T-cell (primary cell): ENCODE measurements around the gene D2HGDH. TPM values are rescaled to one million over a fixed set of nuclear protein-coding genes. Genes with fewer than 3 reads are reported as not detected.

ENCODE experiments used
- ATAC-seq, 4 experiments: fragments of 200-7000 bp in 3 of 4; fragments of 150-1000 bp in 1 of 4; cut with Tn5 transposase; replicated peaks in 1 of 4; 1 replicate in 3 of 4; 2 replicates in 1 of 4; pipeline ENCODE4 v1.10.0; 2021; ENCODE audit warnings: moderate library complexity in 3 of 4, mild to moderate bottlenecking in 2 of 4, moderate number of reproducible peaks in 1 of 4
- CTCF ChIA-PET, 2 donors: fragments of 300-600 bp; sonication (Branson Sonifier 250); formaldehyde crosslinking; loops; one replicate each; lab custom pipeline; 2022; ENCODE audit warnings: antibody characterized with exemption in 2 of 2; lab: Charles Lee
- POLR2A ChIA-PET, 2 donors: fragments of 300-600 bp; sonication (Branson Sonifier 250); formaldehyde crosslinking; loops; one replicate each; lab custom pipeline; 2022; ENCODE audit warnings: antibody characterized with exemption in 2 of 2; lab: Charles Lee
- DNase-seq, 35 experiments: peaks; one replicate each; pipeline versions ENCODE4 v3.0.0 to v3.0.0-alpha.2; 2013 to 2023
- H3K27ac ChIP-seq: one replicate; pipeline ENCODE4 v1.5.1; 2013; ENCODE audit warnings: low read length
- H3K27me3 ChIP-seq, 2 experiments: replicated peaks in 1 of 2; 1 replicate in 1 of 2; 2 replicates in 1 of 2; pipeline versions ENCODE4 v1.6.1 to v1.7.0; 2013; ENCODE audit warnings: low read length in 1 of 2, mixed read lengths in 1 of 2; ENCODE audit not compliant: control insufficient read depth in 2 of 2, insufficient read depth in 2 of 2; ENCODE audit errors: extremely low read depth in 1 of 2
- H3K36me3 ChIP-seq, 2 donors: 1 replicate in 1 of 2; 2 replicates in 1 of 2; pipeline versions ENCODE4 v1.6.1 to v1.7.0; 2013; ENCODE audit warnings: low read length in 1 of 2; ENCODE audit not compliant: control insufficient read depth in 2 of 2, insufficient read depth in 1 of 2; ENCODE audit errors: extremely low read depth in 1 of 2
- H3K4me1 ChIP-seq, 2 experiments: 1 replicate in 1 of 2; 2 replicates in 1 of 2; pipeline versions ENCODE4 v1.6.1 to v1.7.0; 2013; ENCODE audit warnings: low read length in 2 of 2, mixed read lengths in 1 of 2; ENCODE audit not compliant: insufficient read depth in 2 of 2, control insufficient read depth in 1 of 2; ENCODE audit errors: extremely low read depth in 1 of 2
- H3K4me3 ChIP-seq, 2 donors: 1 replicate in 1 of 2; 2 replicates in 1 of 2; pipeline versions ENCODE4 v1.5.1 to v1.7.0; 2013; ENCODE audit warnings: mild to moderate bottlenecking in 2 of 2, low read length in 1 of 2, moderate library complexity in 1 of 2; ENCODE audit not compliant: control insufficient read depth in 1 of 2; ENCODE audit errors: extremely low read depth in 1 of 2
- H3K9me3 ChIP-seq: 2 replicates; pipeline ENCODE4 v1.7.0; 2013
- H3K27ac Mint-ChIP-seq, 2 donors: one replicate each; pipeline ENCODE4 v1.8.0; 2020 to 2021; ENCODE audit warnings: mild to moderate bottlenecking in 2 of 2, mixed read lengths in 2 of 2
- H3K27me3 Mint-ChIP-seq, 2 donors: one replicate each; pipeline ENCODE4 v1.8.0; 2021 to 2022; ENCODE audit warnings: mixed read lengths in 2 of 2
- H3K36me3 Mint-ChIP-seq: one replicate; pipeline ENCODE4 v1.8.0; 2021; ENCODE audit warnings: mixed read lengths
- H3K4me1 Mint-ChIP-seq, 3 donors: one replicate each; pipeline ENCODE4 v1.8.0; 2020 to 2022; ENCODE audit warnings: mixed read lengths in 3 of 3, mild to moderate bottlenecking in 1 of 3
- H3K4me3 Mint-ChIP-seq, 3 donors: one replicate each; pipeline ENCODE4 v1.8.0; 2020 to 2022; ENCODE audit warnings: mild to moderate bottlenecking in 3 of 3, mixed read lengths in 3 of 3, moderate library complexity in 3 of 3
- H3K9me3 Mint-ChIP-seq, 3 donors: one replicate each; pipeline ENCODE4 v1.8.0; 2020 to 2022; ENCODE audit warnings: mixed read lengths in 3 of 3
- WGBS: methylation state at CpG from one replicate; pipeline ENCODE4 v1.1.5; 2013; ENCODE audit warnings: missing lambda C conversion rate; ENCODE audit not compliant: insufficient coverage; 5-methylcytosine and 5-hydroxymethylcytosine counted together
- total RNA-seq, 35 experiments: library from RNA in 6 of 35; stranded (reverse) in 6 of 35; fragments of 120-200 nt in 1 of 35; gene quantifications; one replicate each; pipeline versions ENCODE4 v1.2.1 to v1.2.4 and lab custom pipeline; 2013 to 2026

Gene D2HGDH
- total RNA-seq, 5 donors from 2014 or later (not counting 1 experiment from before 2014, with no cell fraction given) = 48.6 to 58.3 (median 54.0) TPM

- Mint-ChIP-seq H3K36me3 (peaks cover 10% of the 10 kb centered on the region), H3K27me3 (no peaks in the 10 kb centered on the region), H3K9me3 (no peaks in the 10 kb centered on the region), H3K27ac (no peak overlapping the region), H3K4me1 (peaks cover 14 to 26% (median 25%) of the 10 kb centered on the region in 3 donors), H3K4me3 (no peak overlapping the region)
- POLR2A ChIA-PET = interaction anchor here in 1 of 2 donors (0.7 kb wide), 1 partner anchor 55 kb away, joined by 5 read pairs; the partner anchor contains the start of gene THAP4
- 92% methylated on average over 4 of the region's 6 CpGs for WGBS
- Histone ChIP-seq H3K27ac (no peak overlapping the region), H3K36me3 (peaks cover 3 to 31% of the 10 kb centered on the region in 2 donors), H3K4me1 (peaks cover 7 to 23% of the 10 kb centered on the region in 2 experiments), H3K4me3 (no peak overlapping the region), H3K9me3 (no peaks in the 10 kb centered on the region), H3K27me3 (no peaks in the 10 kb centered on the region)
- CTCF ChIA-PET = interaction anchor here in 1 of 2 donors (0.5 kb wide), 1 partner anchor 14 kb away, joined by 3 read pairs; no protein-coding TSS in a partner anchor
- ATAC-seq (no peak), DNase-seq (no peak)
These were observed 42.0 kb upstream of the D2HGDH start for GRCh38 chr2:241692448-241692847.

- H3K27me3 Mint-ChIP-seq = no peaks in the 10 kb centered on the region
- H3K27ac Mint-ChIP-seq = no peak overlapping the region
- H3K4me1 Mint-ChIP-seq = peaks cover 0 to 9% (median 8%) of the 10 kb centered on the region in 3 donors
- DNase-seq (no peak), ATAC-seq (no peak)
- H3K36me3 Mint-ChIP-seq = peaks cover 10% of the 10 kb centered on the region
- Histone ChIP-seq H3K4me3 (no peak overlapping the region), H3K27ac (no peak overlapping the region), H3K9me3 (no peaks in the 10 kb centered on the region), H3K36me3 (peaks cover 3 to 22% of the 10 kb centered on the region in 2 donors), H3K27me3 (no peaks in the 10 kb centered on the region), H3K4me1 (peaks cover 0 to 6% of the 10 kb centered on the region in 2 experiments)
- ChIA-PET CTCF (no interaction called here), POLR2A (interaction anchor here in 1 of 2 donors (0.6 kb wide), 1 partner anchor 12 kb away, joined by 3 read pairs; no protein-coding TSS in a partner anchor)
- no peaks in the 10 kb centered on the region for H3K9me3 Mint-ChIP-seq
- H3K4me3 Mint-ChIP-seq = no peak overlapping the region
- whole genome bisulfite sequencing = 100% methylated on average over 2 of the region's 4 CpGs
These were observed 38.8 kb upstream of the D2HGDH start for GRCh38 chr2:241695651-241696050.

GRCh38 chr2:241701149-241701398 is 33.4 kb upstream of the D2HGDH start:
- Mint-ChIP-seq H3K27ac (peak overlapping the region; percentile 86 to 87), H3K9me3 (no peaks in the 10 kb centered on the region), H3K4me1 (peaks cover 21 to 30% (median 26%) of the 10 kb centered on the region in 3 donors), H3K27me3 (no peaks in the 10 kb centered on the region), H3K36me3 (peaks cover 6% of the 10 kb centered on the region), H3K4me3 (peak overlapping the region; percentile 81 to 85 (median 84))
- DNase-seq (peak in 2 of 35 experiments; percentile 82 to 87), ATAC-seq (no peak)
- Histone ChIP-seq H3K4me3 (peak overlapping the region; percentile 52 to 59), H3K36me3 (peaks cover 3 to 14% of the 10 kb centered on the region in 2 donors), H3K9me3 (no peaks in the 10 kb centered on the region), H3K27me3 (no peaks in the 10 kb centered on the region), H3K27ac (no peak overlapping the region), H3K4me1 (peaks cover 6 to 28% of the 10 kb centered on the region in 2 experiments)
- POLR2A ChIA-PET = interaction anchor here in 1 of 2 donors (0.6 kb wide), 1 partner anchor 12 kb away, joined by 7 read pairs; no protein-coding TSS in a partner anchor
- CTCF ChIA-PET = interaction anchor here in 1 of 2 donors (1.5 to 2.4 kb wide), 2 partner anchors 13 to 15 kb away, joined by 9 to 15 read pairs; partner anchors contain the start of gene DTYMK
- under 1% methylated on average over 16 of the region's 17 CpGs for WGBS

- DNase-seq (peak; percentile 86 to 98 (median 95)), ATAC-seq (peak; percentile 75 to 79 (median 78))
- POLR2A ChIA-PET = interaction anchor here in 1 of 2 donors (0.5 to 0.6 kb wide), 2 partner anchors 33 to 143 kb away, joined by 3 read pairs; partner anchors contain the start of gene D2HGDH
- Histone ChIP-seq H3K9me3 (no peaks in the 10 kb centered on the region), H3K4me3 (peak within 1 kb of the TSS; percentile 67 to 71), H3K36me3 (peaks cover 8 to 19% of the 10 kb centered on the region in 2 donors), H3K4me1 (peaks cover 6 to 29% of the 10 kb centered on the region in 2 experiments), H3K27ac (peak within 1 kb of the TSS; percentile 62), H3K27me3 (no peaks in the 10 kb centered on the region)
- WGBS = under 1% methylated on average over 94 of the region's 96 CpGs
- H3K27me3 Mint-ChIP-seq = no peaks in the 10 kb centered on the region
- no peaks in the 10 kb centered on the region for H3K9me3 Mint-ChIP-seq
- CTCF ChIA-PET = interaction anchor here (1.0 to 2.4 kb wide), 4 partner anchors 13 to 177 kb away, joined by 3 to 15 read pairs (median 6); partner anchors contain the start of gene DTYMK (in 1 of the 2)
- peaks cover 11% of the 10 kb centered on the region for H3K36me3 Mint-ChIP-seq
- peak within 1 kb of the TSS; percentile 86 to 87 for H3K27ac Mint-ChIP-seq
- H3K4me1 Mint-ChIP-seq = peaks cover 21 to 31% (median 26%) of the 10 kb centered on the region in 3 donors
- H3K4me3 Mint-ChIP-seq = peak within 1 kb of the TSS; percentile 81 to 85 (median 84)
These were observed 32.9 kb upstream of the D2HGDH start, which contains the start of gene ING5 for GRCh38 chr2:241701399-241702154. Gene ING5 (plus strand): TSS chr2:241702039. CDS start chr2:241702066, 27 bp downstream.

- ATAC-seq (peak; percentile 73 to 83 (median 75)), DNase-seq (peak; percentile 78 to 94 (median 87))
- H3K4me3 Mint-ChIP-seq = peak overlapping the region; percentile 77 to 84 (median 81)
- Histone ChIP-seq H3K27me3 (no peaks in the 10 kb centered on the region), H3K36me3 (peaks cover 8 to 21% of the 10 kb centered on the region in 2 donors), H3K27ac (peak overlapping the region; percentile 62), H3K4me3 (peak overlapping the region; percentile 67 to 71), H3K4me1 (peaks cover 6 to 29% of the 10 kb centered on the region in 2 experiments), H3K9me3 (no peaks in the 10 kb centered on the region)
- peaks cover 21 to 31% (median 26%) of the 10 kb centered on the region in 3 donors for H3K4me1 Mint-ChIP-seq
- ChIA-PET POLR2A (interaction anchor here in 1 of 2 donors (0.5 to 0.6 kb wide), 3 partner anchors 32 to 142 kb away, joined by 3 to 7 read pairs (median 3); partner anchors contain the start of genes D2HGDH and THAP4), CTCF (interaction anchor here (1.0 to 2.4 kb wide), 4 partner anchors 14 to 176 kb away, joined by 3 to 15 read pairs (median 6); partner anchors contain the start of gene DTYMK (in 1 of the 2))
- WGBS = 1% methylated on average over 78 of the region's 98 CpGs
- H3K9me3 Mint-ChIP-seq = no peaks in the 10 kb centered on the region
- peak overlapping the region; percentile 74 to 86 for H3K27ac Mint-ChIP-seq
- H3K36me3 Mint-ChIP-seq = peaks cover 19% of the 10 kb centered on the region
- no peaks in the 10 kb centered on the region for H3K27me3 Mint-ChIP-seq
These were observed 32.0 kb upstream of the D2HGDH start for GRCh38 chr2:241702155-241703031.
